D721Med (cell line): ENCODE data around the gene SH3RF3.

Source experiments
- DNase-seq: peaks from one replicate; pipeline ENCODE4 v3.0.0; 2011; ENCODE audit warnings: low spot score; ENCODE audit not compliant: insufficient read length
- FAIRE-seq: peaks from 2 replicates; lab custom pipeline; 2011; peaks lifted over from hg19 to GRCh38; lab: Jason Lieb, UNC
- TF ChIP-seq, protein P1 (sequence below): IDR thresholded peaks from 2 replicates; pipeline ENCODE4 v1.5.1; 2012; ENCODE audit warnings: mild to moderate bottlenecking, control low read depth; ENCODE audit not compliant: insufficient read depth; ENCODE audit errors: missing control alignments

The SH3RF3 gene

DNA sequence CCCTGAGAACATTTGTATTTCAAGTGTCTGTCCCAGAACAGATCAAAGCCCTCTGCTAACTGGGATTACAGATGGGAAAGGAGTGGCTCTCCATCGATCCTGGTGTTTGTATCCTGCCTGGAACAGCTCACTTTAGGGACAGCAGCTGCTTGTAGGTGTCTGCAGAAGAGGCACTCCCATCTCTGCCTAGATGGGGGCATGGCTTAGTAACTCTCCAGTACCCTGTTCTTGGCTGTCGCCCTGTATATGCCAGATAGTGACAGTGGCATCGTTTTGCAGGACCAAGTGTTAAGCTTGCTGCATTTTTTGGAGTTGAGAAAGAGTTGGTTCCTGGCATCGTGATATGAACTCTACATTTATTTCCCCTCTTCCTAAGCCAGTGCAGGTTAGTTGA, 189.9 kb downstream of the SH3RF3 start:
- no peak for DNase-seq
- TF ChIP-seq, protein P1, sequence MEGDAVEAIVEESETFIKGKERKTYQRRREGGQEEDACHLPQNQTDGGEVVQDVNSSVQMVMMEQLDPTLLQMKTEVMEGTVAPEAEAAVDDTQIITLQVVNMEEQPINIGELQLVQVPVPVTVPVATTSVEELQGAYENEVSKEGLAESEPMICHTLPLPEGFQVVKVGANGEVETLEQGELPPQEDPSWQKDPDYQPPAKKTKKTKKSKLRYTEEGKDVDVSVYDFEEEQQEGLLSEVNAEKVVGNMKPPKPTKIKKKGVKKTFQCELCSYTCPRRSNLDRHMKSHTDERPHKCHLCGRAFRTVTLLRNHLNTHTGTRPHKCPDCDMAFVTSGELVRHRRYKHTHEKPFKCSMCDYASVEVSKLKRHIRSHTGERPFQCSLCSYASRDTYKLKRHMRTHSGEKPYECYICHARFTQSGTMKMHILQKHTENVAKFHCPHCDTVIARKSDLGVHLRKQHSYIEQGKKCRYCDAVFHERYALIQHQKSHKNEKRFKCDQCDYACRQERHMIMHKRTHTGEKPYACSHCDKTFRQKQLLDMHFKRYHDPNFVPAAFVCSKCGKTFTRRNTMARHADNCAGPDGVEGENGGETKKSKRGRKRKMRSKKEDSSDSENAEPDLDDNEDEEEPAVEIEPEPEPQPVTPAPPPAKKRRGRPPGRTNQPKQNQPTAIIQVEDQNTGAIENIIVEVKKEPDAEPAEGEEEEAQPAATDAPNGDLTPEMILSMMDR, result no peak
- FAIRE-seq, result no peak

DNA sequence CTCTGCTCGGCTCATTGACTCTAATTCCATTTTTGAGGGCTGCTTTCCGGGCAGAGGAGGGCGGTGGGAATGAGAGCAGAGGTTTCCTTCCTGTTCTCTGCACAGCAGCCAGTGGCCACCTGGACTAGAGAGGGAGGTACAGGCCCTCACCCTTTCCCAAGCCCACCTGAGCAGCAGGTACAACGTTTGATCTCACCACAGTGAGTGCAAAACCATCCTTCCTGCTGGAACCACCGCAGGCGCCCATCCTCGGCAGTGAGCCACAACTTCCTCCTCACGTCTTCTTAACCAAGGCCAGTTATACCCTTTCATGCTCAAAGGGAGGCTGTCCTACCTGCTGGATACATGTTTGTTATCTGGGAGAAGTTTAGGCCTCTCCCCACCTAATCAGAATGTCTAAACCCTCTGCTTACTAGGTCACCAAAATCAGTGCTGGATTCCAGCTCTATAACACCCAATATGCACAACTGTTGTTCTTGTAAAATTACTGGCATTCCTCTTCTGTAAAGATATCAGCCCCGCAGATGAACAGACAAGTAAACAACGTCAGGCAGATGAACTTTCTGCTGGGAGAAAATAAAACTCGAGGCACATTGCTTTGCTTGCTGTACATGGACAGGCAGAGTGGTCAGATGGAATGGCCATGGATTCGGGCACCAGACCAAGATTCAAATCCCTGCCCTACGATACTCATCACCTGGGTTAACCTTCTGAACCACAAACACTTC, 191.4 kb downstream of the SH3RF3 start:
- TF ChIP-seq, protein P1, result no peak
- no peak for DNase-seq
- no peak for FAIRE-seq

DNA sequence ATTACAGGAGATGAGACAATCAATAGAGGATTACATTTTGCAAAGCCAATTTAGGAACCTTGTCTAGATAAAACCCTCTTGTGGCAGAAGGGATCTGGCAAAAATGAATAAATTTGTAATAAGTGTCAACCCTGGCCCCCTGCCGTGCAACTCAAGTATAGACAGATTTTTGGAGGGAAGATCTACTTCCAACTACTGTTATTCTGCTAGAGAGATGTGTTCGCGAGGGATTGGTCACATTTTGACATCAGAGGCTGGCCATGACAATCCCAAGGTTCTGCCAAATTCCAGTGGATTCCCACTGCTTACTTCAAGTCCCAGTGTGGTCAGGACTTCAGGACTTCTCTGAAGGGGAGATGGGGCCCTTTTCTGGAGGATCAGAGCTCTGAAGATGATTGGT, 192.6 kb downstream of the SH3RF3 start:
- TF ChIP-seq, protein P1, result no peak
- FAIRE-seq (no peak), DNase-seq (no peak)

DNA sequence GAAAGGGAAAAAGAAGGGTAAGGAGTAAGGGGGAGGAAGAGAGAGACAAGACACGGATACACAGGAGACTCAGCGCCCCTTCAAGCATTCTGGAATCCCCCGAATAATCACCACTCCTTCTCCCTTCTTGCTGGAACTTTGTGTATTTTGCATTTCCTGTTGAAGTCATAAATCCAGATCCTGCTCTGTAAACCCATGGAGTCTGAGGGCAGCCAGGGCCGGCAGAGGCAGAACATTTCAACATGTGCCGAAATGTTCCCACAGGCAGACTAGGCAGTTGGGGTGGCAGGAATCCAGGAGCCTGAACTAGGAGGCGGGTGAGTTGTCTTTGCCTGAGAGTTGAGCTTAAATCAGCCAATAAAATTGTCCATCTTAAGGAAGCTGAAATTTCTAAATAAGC, 193.1 kb downstream of the SH3RF3 start:
- TF ChIP-seq, protein P1, result no peak
- FAIRE-seq (no peak), DNase-seq (no peak)

DNA sequence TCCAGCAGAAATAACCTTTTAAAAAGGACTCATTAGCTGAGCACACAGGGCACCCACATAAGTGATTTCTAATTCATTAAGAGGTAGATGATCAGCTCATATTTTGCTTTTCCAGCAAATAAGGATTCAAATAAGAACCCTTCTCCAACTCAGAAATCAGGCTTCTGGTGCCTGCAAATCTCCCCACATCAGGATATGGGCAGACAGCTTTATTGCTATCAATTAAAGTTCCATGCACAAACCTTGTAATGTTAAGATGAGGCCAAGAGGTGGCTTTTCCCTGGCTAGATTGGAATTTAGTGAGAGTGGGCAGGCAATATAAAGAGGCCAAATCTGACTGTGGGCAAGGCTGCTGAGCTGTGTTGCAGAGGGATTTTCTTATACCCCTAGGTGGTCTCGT, 193.6 kb downstream of the SH3RF3 start:
- no peak for FAIRE-seq
- DNase-seq, result no peak
- TF ChIP-seq, protein P1, result no peak

DNA sequence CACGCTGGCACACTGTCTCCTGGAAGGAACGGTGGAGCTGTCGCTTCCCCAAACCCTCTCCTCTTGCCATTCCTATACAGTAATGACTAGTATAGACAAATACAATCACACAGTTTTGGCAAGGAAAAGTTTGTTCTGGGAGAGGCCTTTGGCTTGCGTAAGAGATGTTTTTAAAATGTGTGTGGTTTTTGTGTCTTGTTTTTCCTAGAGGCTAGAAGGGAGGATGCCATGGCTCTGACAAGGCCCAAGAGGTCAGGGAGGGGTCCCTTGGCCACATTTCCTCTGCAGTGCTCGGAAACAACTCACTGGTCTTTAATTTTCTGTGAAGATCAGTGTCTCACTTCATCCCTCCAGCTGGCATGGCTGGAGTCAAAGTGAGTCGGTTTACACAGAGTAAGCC, 195.9 kb downstream of the SH3RF3 start:
- no peak for DNase-seq
- FAIRE-seq, result no peak
- TF ChIP-seq, protein P1, result no peak

DNA sequence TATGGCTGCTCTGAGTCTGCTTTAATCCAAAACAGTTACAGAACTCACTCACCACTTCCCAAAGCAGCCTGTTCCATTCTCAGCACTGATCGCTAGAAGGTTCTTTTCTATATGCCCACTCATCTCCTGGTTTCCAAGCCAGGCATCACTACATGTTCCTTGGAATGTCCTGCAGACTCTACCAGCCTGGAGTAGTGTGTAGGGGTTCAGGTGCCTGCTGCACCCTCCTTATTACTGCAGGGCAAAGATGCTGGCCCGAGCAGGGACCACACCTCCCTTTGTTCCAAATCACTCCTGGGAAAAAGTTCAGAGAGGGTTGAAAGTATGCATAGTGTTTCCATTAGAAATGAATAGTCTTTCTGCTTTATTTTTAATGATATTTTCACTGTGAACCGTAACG, 196.6 kb downstream of the SH3RF3 start:
- no peak for DNase-seq
- FAIRE-seq, result no peak
- TF ChIP-seq, protein P1, result no peak
